GM13977 (cell line): Measurements from ENCODE around the gene RALGPS2.

Source experiments
- DNase-seq: peaks from one replicate; pipeline ENCODE4 v3.0.0; 2012; ENCODE audit warnings: low spot score
- CTCF ChIP-seq: IDR thresholded peaks from 2 replicates; pipeline ENCODE4 v1.5.1; 2012; ENCODE audit warnings: mild to moderate bottlenecking, control low read depth; ENCODE audit not compliant: insufficient read depth; ENCODE audit errors: extremely low read depth, missing control alignments
- in situ Hi-C: fragments of 300-500 bp; cut with MboI; formaldehyde crosslinking; loops from one replicate; pipeline ENCODE4 v1.12.0; 2022; ENCODE audit warnings: low sequenced_read_pairs, low pct_unique_long_range_greater_than_20kb, mixed read lengths, inconsistent platforms; ENCODE audit not compliant: unreplicated experiment

The RALGPS2 gene

GRCh38 chr1:178874966-178875365 lies 149.9 kb downstream of the RALGPS2 start:
- no peak for DNase-seq
- no peak for TF ChIP-seq CTCF
- in situ Hi-C loops: no loop called here

- in situ Hi-C loops: no loop called here
- no peak for DNase-seq
- no peak for TF ChIP-seq CTCF
Observed at GRCh38 chr1:178875936-178876335, 150.9 kb downstream of the RALGPS2 start.

GRCh38 chr1:178877896-178878295 lies 152.9 kb downstream of the RALGPS2 start:
- no peak for TF ChIP-seq CTCF
- no peak for DNase-seq
- in situ Hi-C loops: no loop called here

- in situ Hi-C loops: no loop called here
- TF ChIP-seq CTCF: no peak
- no peak for DNase-seq
Observed at GRCh38 chr1:178881950-178882349, 156.9 kb downstream of the RALGPS2 start.

DNA sequence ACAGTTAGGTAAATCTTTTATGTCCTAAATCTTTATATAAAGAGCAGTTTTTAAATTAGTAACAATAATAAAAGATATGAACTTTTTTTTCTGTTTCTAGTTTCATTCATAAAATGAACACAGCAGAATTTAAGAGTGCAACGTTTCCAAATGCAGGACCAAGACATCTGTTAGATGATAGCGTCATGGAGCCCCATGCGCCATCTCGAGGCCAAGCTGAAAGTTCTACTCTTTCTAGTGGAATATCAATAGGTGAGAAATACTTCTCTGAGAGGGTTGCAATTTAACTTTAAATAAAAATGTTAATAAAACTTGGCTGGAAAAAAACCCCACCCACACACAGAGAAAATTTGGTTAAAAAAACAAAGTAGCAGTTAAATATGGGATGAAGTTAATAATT lies 160.8 kb downstream of the RALGPS2 start:
- TF ChIP-seq CTCF: no peak
- no peak for DNase-seq
- in situ Hi-C loops: no loop called here

GRCh38 chr1:178886551-178886950 lies 161.5 kb downstream of the RALGPS2 start:
- in situ Hi-C loops: no loop called here
- TF ChIP-seq CTCF: no peak
- DNase-seq: no peak

GRCh38 chr1:178895928-178896327 lies 170.9 kb downstream of the RALGPS2 start:
- no peak for DNase-seq
- in situ Hi-C loops: no loop called here
- no peak for TF ChIP-seq CTCF
